Measurements from ENCODE around the gene CNGA3. TPM values are rescaled to one million over a fixed set of nuclear protein-coding genes. Genes with fewer than 3 reads are reported as not detected.

CNGA3 gene
- total and polyA plus RNA-seq, 2 of the 4 experiments (the other 2 are of a cell fraction): under 0.01 TPM; not detected in 1

- TF ChIP-seq, protein P1, sequence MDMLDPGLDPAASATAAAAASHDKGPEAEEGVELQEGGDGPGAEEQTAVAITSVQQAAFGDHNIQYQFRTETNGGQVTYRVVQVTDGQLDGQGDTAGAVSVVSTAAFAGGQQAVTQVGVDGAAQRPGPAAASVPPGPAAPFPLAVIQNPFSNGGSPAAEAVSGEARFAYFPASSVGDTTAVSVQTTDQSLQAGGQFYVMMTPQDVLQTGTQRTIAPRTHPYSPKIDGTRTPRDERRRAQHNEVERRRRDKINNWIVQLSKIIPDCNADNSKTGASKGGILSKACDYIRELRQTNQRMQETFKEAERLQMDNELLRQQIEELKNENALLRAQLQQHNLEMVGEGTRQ (IDR thresholded peaks at IDR 0.05; ENCODE audit: low read depth, low read length): no peak
- no peak for TF ChIP-seq BHLHE40 (IDR thresholded peaks at IDR 0.05; ENCODE audit: low read depth, low read length)
- no peak for TF ChIP-seq POLR2A (IDR thresholded peaks at IDR 0.05; ENCODE audit: low read depth, low read length)
Measured at GRCh38 chr2:98445683-98446581, 99.7 kb downstream of the CNGA3 start (continued).

DNA sequence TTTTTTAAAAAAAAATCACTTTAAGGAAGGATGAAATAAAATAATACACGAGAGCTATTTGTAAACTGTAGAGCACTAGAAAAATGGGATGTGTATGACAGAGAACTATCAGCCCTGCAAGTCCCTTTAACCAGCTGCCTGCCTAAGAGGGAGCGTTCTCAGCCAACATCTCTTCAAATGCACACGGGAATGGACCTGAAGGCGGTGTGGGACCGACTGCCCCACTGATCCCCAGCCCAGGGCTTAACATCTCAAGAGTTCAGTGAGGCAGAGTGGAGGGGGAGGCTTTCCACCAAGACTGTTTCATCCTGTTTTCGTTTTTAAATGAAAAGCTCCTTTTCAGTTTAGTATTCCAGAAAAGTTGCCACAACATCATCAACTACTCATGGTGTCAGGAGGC, 100.6 kb downstream of the CNGA3 start:
- H2BK120ac ChIP-seq (ENCODE audit: low read depth, low read length): no peak overlapping the region
- H3K18ac ChIP-seq (ENCODE audit: low read depth, low read length): no peak overlapping the region
- H4K91ac ChIP-seq (ENCODE audit: insufficient read depth, low read depth, low read length): no peak overlapping the region
- no peak overlapping the region for H2BK5ac ChIP-seq (ENCODE audit: low read depth, low read length, poor library complexity, severe bottlenecking)
- peaks cover 27% of the 10 kb centered on the region for H4K20me1 ChIP-seq (ENCODE audit: insufficient read depth, low read length)
- H3K9me3 ChIP-seq (ENCODE audit: control insufficient read depth, insufficient read depth, low read length): no peaks in the 10 kb centered on the region
- in situ Hi-C loops (cut with MboI; ENCODE audit: low sequenced_read_pairs) (no loop called here), dilution Hi-C loops (cut with HindIII; ENCODE audit: low sequenced_read_pairs, unreplicated experiment) (no loop called here), intact Hi-C loops (cut with micrococcal nuclease) (loop anchor here (10.0 kb wide), 1 partner anchor 158 kb away; the partner anchor contains the start of genes COA5 and UNC50)
- H3K23ac ChIP-seq (ENCODE audit: low read depth, low read length): no peak overlapping the region
- H3K9me1 ChIP-seq (ENCODE audit: insufficient read depth, low read length): peaks cover 9% of the 10 kb centered on the region
- DNase-seq: no peak
- no peak overlapping the region for H3K9ac ChIP-seq (ENCODE audit: low read depth, low read length)
- no peak overlapping the region for H3K4me2 ChIP-seq (ENCODE audit: low read depth, low read length)
- ATAC-seq (ENCODE audit: low read depth): no peak
- no peak overlapping the region for H3K4me3 ChIP-seq (ENCODE audit: insufficient read depth, low read depth, low read length)
- H2AFZ ChIP-seq (replicated peaks; ENCODE audit: low read length, poor library complexity): no peak overlapping the region
- no peak overlapping the region for H4K8ac ChIP-seq (ENCODE audit: low read depth in 2 of 2, low read length in 2 of 2)
- H2AK5ac ChIP-seq (ENCODE audit: low read depth, low read length): no peak overlapping the region
- H3K4ac ChIP-seq (ENCODE audit: low read depth, low read length): no peak overlapping the region
- BruUV-seq (replicated peaks): TSS peak; percentile 21
- H3K79me1 ChIP-seq (ENCODE audit: low read depth in 1 of 2, low read length in 2 of 2): peaks cover 20 to 55% of the 10 kb centered on the region in 2 experiments; a peak in 3 of 4 replicates
- H3K27me3 ChIP-seq (ENCODE audit: control insufficient read depth, insufficient read depth, low read length): no peaks in the 10 kb centered on the region
- WGBS, 2 experiments (ENCODE audit: extremely low coverage in 2 of 2, insufficient read length in 1 of 2): no CpG with 5 or more reads among the region's 6 CpGs
- TF ChIP-seq BHLHE40 (IDR thresholded peaks at IDR 0.05; ENCODE audit: low read depth, low read length) (no peak), FOS (IDR thresholded peaks at IDR 0.05; ENCODE audit: low read depth, low read length) (no peak), MXI1 (IDR thresholded peaks at IDR 0.05; ENCODE audit: borderline replicate concordance, low read depth, low read length) (no peak), RAD21 (IDR thresholded peaks at IDR 0.05; ENCODE audit: low read length) (no peak), MAFK (IDR thresholded peaks at IDR 0.05; ENCODE audit: low read depth, low read length) (no peak), RFX5 (IDR thresholded peaks at IDR 0.05; ENCODE audit: low read depth, low read length) (no peak), CHD1 (IDR thresholded peaks at IDR 0.05; ENCODE audit: low read depth, low read length) (no peak)
- TF ChIP-seq, protein P2, sequence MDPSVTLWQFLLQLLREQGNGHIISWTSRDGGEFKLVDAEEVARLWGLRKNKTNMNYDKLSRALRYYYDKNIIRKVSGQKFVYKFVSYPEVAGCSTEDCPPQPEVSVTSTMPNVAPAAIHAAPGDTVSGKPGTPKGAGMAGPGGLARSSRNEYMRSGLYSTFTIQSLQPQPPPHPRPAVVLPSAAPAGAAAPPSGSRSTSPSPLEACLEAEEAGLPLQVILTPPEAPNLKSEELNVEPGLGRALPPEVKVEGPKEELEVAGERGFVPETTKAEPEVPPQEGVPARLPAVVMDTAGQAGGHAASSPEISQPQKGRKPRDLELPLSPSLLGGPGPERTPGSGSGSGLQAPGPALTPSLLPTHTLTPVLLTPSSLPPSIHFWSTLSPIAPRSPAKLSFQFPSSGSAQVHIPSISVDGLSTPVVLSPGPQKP (IDR thresholded peaks at IDR 0.05; ENCODE audit: borderline replicate concordance, low read depth, low read length): no peak
- H2BK15ac ChIP-seq (ENCODE audit: low read depth, low read length): no peak overlapping the region
- H3K36me3 ChIP-seq (ENCODE audit: control insufficient read depth, insufficient read depth, low read length): no peaks in the 10 kb centered on the region
- H4K5ac ChIP-seq (ENCODE audit: low read depth, low read length): no peak overlapping the region
- no peak overlapping the region for H3K14ac ChIP-seq (replicated peaks; ENCODE audit: low read depth, low read length)
- no peak overlapping the region for H2AK9ac ChIP-seq (replicated peaks; ENCODE audit: low read depth, low read length, poor library complexity)
- peaks cover 6% of the 10 kb centered on the region for H3K4me1 ChIP-seq (ENCODE audit: control insufficient read depth, insufficient read depth, low read length)
- ChIA-PET POLR2A (ENCODE audit: unreplicated experiment) (interaction anchor here (0.5 kb wide), 1 partner anchor 11 kb away, joined by 4 read pairs; no protein-coding TSS in a partner anchor), CTCF (interaction anchor here (0.6 kb wide), 1 partner anchor 1487 kb away, joined by 4 read pairs; no protein-coding TSS in a partner anchor)
- no peak overlapping the region for H3K27ac ChIP-seq (ENCODE audit: insufficient read depth, low read length)
- H3K56ac ChIP-seq (ENCODE audit: extremely low read depth, insufficient read depth, low read length): no peak overlapping the region
- no peak overlapping the region for H2BK20ac ChIP-seq (ENCODE audit: low read depth, low read length)

Measured in IMR-90 (cell line).